ENCODE results near the gene ERI3. TPM values are rescaled to one million over a fixed set of nuclear protein-coding genes. Genes with fewer than 3 reads are reported as not detected.

Gene ERI3
- total RNA-seq, 1 experiment from 2014 or later = 71.4 TPM

GRCh38 chr1:44225761-44226160 is 129.3 kb downstream of the ERI3 start:
- no peaks in the 10 kb centered on the region for H3K4me1 Mint-ChIP-seq (ENCODE audit: low read depth, unreplicated experiment)
- H3K27me3 Mint-ChIP-seq (ENCODE audit: unreplicated experiment) = no peaks in the 10 kb centered on the region
- no peak overlapping the region for H3K27ac Mint-ChIP-seq (ENCODE audit: unreplicated experiment)
- CTCF ChIA-PET = no interaction called here
- DNase-seq = no peak
- H3K9me3 Mint-ChIP-seq (ENCODE audit: low read depth, unreplicated experiment) = no peaks in the 10 kb centered on the region
- BruUV-seq (replicated peaks) = no TSS peak
- intact Hi-C loops (cut with micrococcal nuclease; ENCODE audit: unreplicated experiment) = no loop called here
- no peak overlapping the region for H3K4me3 Mint-ChIP-seq (ENCODE audit: low read depth, unreplicated experiment)
- peaks cover 16% of the 10 kb centered on the region for H3K36me3 Mint-ChIP-seq (ENCODE audit: insufficient read depth, unreplicated experiment)
- TF ChIP-seq, protein P1, sequence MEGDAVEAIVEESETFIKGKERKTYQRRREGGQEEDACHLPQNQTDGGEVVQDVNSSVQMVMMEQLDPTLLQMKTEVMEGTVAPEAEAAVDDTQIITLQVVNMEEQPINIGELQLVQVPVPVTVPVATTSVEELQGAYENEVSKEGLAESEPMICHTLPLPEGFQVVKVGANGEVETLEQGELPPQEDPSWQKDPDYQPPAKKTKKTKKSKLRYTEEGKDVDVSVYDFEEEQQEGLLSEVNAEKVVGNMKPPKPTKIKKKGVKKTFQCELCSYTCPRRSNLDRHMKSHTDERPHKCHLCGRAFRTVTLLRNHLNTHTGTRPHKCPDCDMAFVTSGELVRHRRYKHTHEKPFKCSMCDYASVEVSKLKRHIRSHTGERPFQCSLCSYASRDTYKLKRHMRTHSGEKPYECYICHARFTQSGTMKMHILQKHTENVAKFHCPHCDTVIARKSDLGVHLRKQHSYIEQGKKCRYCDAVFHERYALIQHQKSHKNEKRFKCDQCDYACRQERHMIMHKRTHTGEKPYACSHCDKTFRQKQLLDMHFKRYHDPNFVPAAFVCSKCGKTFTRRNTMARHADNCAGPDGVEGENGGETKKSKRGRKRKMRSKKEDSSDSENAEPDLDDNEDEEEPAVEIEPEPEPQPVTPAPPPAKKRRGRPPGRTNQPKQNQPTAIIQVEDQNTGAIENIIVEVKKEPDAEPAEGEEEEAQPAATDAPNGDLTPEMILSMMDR (IDR thresholded peaks at IDR 0.05; ENCODE audit: unreplicated experiment) = no peak

- CTCF ChIA-PET = no interaction called here
- Mint-ChIP-seq H3K4me3 (ENCODE audit: low read depth, unreplicated experiment) (no peak overlapping the region), H3K36me3 (ENCODE audit: insufficient read depth, unreplicated experiment) (peaks cover 25% of the 10 kb centered on the region), H3K27ac (ENCODE audit: unreplicated experiment) (no peak overlapping the region), H3K4me1 (ENCODE audit: low read depth, unreplicated experiment) (no peaks in the 10 kb centered on the region), H3K9me3 (ENCODE audit: low read depth, unreplicated experiment) (no peaks in the 10 kb centered on the region), H3K27me3 (ENCODE audit: unreplicated experiment) (no peaks in the 10 kb centered on the region)
- DNase-seq = no peak
- intact Hi-C loops (cut with micrococcal nuclease; ENCODE audit: unreplicated experiment) = no loop called here
- TF ChIP-seq, protein P1 (IDR thresholded peaks at IDR 0.05; ENCODE audit: unreplicated experiment) = no peak
- BruUV-seq (replicated peaks) = no TSS peak
Observed at GRCh38 chr1:44223187-44223610, 131.9 kb downstream of the ERI3 start.

- no TSS peak for BruUV-seq (replicated peaks)
- Mint-ChIP-seq H3K4me3 (ENCODE audit: low read depth, unreplicated experiment) (no peak overlapping the region), H3K27ac (ENCODE audit: unreplicated experiment) (no peak overlapping the region), H3K9me3 (ENCODE audit: low read depth, unreplicated experiment) (no peaks in the 10 kb centered on the region), H3K27me3 (ENCODE audit: unreplicated experiment) (no peaks in the 10 kb centered on the region), H3K36me3 (ENCODE audit: insufficient read depth, unreplicated experiment) (peaks cover 25% of the 10 kb centered on the region), H3K4me1 (ENCODE audit: low read depth, unreplicated experiment) (peaks cover 2% of the 10 kb centered on the region)
- no peak for DNase-seq
- CTCF ChIA-PET = no interaction called here
- intact Hi-C loops (cut with micrococcal nuclease; ENCODE audit: unreplicated experiment) = no loop called here
- TF ChIP-seq, protein P1 (IDR thresholded peaks at IDR 0.05; ENCODE audit: unreplicated experiment) = no peak
Observed at GRCh38 chr1:44222397-44223186, 132.5 kb downstream of the ERI3 start.

DNA sequence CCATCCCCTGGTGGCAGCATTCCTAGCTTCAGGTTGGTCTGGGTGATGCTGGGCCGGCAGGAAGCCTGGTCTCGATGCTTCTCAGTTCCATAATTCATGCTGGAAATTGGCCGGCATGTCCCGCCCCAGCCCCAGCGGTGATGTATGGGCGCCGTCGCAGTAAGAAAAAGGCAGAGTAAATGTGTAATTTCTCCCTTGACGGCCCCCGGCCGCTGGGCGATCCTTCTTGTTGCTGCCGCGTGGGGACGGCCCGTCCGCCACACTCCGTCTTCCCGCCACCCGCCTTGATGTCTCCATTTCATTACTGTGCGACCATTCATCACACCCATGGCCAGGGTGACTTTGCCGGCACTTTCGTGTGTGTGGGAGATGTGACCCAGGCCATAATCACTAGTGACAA is 133.3 kb downstream of the ERI3 start:
- peaks cover 8% of the 10 kb centered on the region for H3K4me1 Mint-ChIP-seq (ENCODE audit: low read depth, unreplicated experiment)
- TF ChIP-seq, protein P1 (IDR thresholded peaks at IDR 0.05; ENCODE audit: unreplicated experiment) = no peak
- H3K9me3 Mint-ChIP-seq (ENCODE audit: low read depth, unreplicated experiment) = no peaks in the 10 kb centered on the region
- H3K27ac Mint-ChIP-seq (ENCODE audit: unreplicated experiment) = no peak overlapping the region
- H3K27me3 Mint-ChIP-seq (ENCODE audit: unreplicated experiment) = no peaks in the 10 kb centered on the region
- DNase-seq = no peak
- intact Hi-C loops (cut with micrococcal nuclease; ENCODE audit: unreplicated experiment) = no loop called here
- H3K4me3 Mint-ChIP-seq (ENCODE audit: low read depth, unreplicated experiment) = no peak overlapping the region
- H3K36me3 Mint-ChIP-seq (ENCODE audit: insufficient read depth, unreplicated experiment) = peaks cover 25% of the 10 kb centered on the region
- CTCF ChIA-PET = no interaction called here
- no TSS peak for BruUV-seq (replicated peaks)
